H1 (cell line): ENCODE results near the gene CC2D1A. TPM values are rescaled to one million over a fixed set of nuclear protein-coding genes. Genes with fewer than 3 reads are reported as not detected.
"Not testable (repeated sequence)": the region's sequence is repeated elsewhere in the genome, so short reads cannot be mapped to it uniquely, and the experiment has no call there.

Source experiments
- CTCF ChIA-PET: fragments of 300-600 bp; sonication (Branson Sonifier 250); formaldehyde crosslinking; loops from one replicate; lab custom pipeline; 2021; ENCODE audit not compliant: partially characterized antibody; lab: Charles Lee
- POLR2A ChIA-PET: fragments of 300-600 bp; sonication (Branson Sonifier 250); formaldehyde crosslinking; loops from one replicate; lab custom pipeline; 2021; ENCODE audit warnings: inconsistent platforms; ENCODE audit not compliant: partially characterized antibody; lab: Charles Lee
- DNase-seq, 2 experiments: peaks; one replicate each; pipeline versions ENCODE4 v3.0.0 to v3.0.0-alpha.2; 2010 to 2022; ENCODE audit warnings: low spot score in 2 of 2, low read depth in 1 of 2, mixed read lengths in 1 of 2
- FAIRE-seq: peaks from 2 replicates; lab custom pipeline; 2011; peaks lifted over from hg19 to GRCh38; lab: Jason Lieb, UNC
- H2AFZ ChIP-seq: 2 replicates; pipeline ENCODE4 v1.8.1; 2012; ENCODE audit warnings: low read length, inconsistent platforms
- H2AK5ac ChIP-seq: 2 replicates; pipeline ENCODE4 v1.6.1; 2013; ENCODE audit warnings: low read depth, low read length
- H2BK120ac ChIP-seq: replicated peaks from 2 replicates; pipeline ENCODE3; 2013; ENCODE audit warnings: low read depth, low read length, inconsistent platforms
- H2BK12ac ChIP-seq: 2 replicates; pipeline ENCODE4 v1.6.1; 2013; ENCODE audit warnings: low read depth, low read length
- H2BK15ac ChIP-seq: 2 replicates; pipeline ENCODE4 v1.6.1; 2013; ENCODE audit warnings: low read length
- H2BK20ac ChIP-seq: 2 replicates; pipeline ENCODE4 v1.6.1; 2013; ENCODE audit warnings: low read length
- H2BK5ac ChIP-seq: 2 replicates; pipeline ENCODE4 v1.6.1; 2013; ENCODE audit warnings: low read depth, low read length
- H3K14ac ChIP-seq: 2 replicates; pipeline ENCODE4 v1.6.1; 2013; ENCODE audit warnings: inconsistent platforms; ENCODE audit not compliant: insufficient read length
- H3K18ac ChIP-seq: 2 replicates; pipeline ENCODE4 v1.6.1; 2013; ENCODE audit warnings: low read length; ENCODE audit errors: extremely low read depth
- H3K23ac ChIP-seq: 2 replicates; pipeline ENCODE4 v1.6.1; 2013; ENCODE audit warnings: inconsistent platforms; ENCODE audit not compliant: insufficient read length
- H3K23me2 ChIP-seq: 2 replicates; pipeline ENCODE4 v1.6.1; 2013; ENCODE audit warnings: low read depth, low read length
- H3K27ac ChIP-seq: 2 replicates; pipeline ENCODE4 v1.6.1; 2011; ENCODE audit warnings: low read depth, low read length, inconsistent platforms
- H3K27me3 ChIP-seq, 4 experiments: replicated peaks in 1 of 4; 1 replicate in 1 of 4; 2 replicates in 3 of 4; pipeline versions ENCODE4 v1.6.1 to v1.8.1; 2011 to 2013; ENCODE audit warnings: low read length in 3 of 4, mild to moderate bottlenecking in 3 of 4, inconsistent platforms in 2 of 4, mixed read lengths in 2 of 4, moderate library complexity in 1 of 4; ENCODE audit not compliant: control insufficient read depth in 3 of 4, insufficient read depth in 3 of 4; ENCODE audit errors: extremely low read depth in 1 of 4
- H3K36me3 ChIP-seq, 4 experiments: 2 replicates each; pipeline versions ENCODE4 v1.6.1 to v1.8.1; 2011 to 2013; ENCODE audit warnings: mild to moderate bottlenecking in 4 of 4, low read length in 3 of 4, moderate library complexity in 2 of 4, control low read depth in 1 of 4, inconsistent platforms in 1 of 4; ENCODE audit not compliant: insufficient read depth in 4 of 4, control insufficient read depth in 2 of 4
- H3K4ac ChIP-seq: replicated peaks from 2 replicates; pipeline ENCODE3; 2013; ENCODE audit warnings: low read length, low read depth, mixed read lengths, inconsistent platforms; ENCODE audit not compliant: insufficient read length
- H3K4me1 ChIP-seq, 4 experiments: replicated peaks in 1 of 4; 1 replicate in 1 of 4; 2 replicates in 3 of 4; pipeline versions ENCODE4 v1.6.1 to v1.8.1; 2011 to 2013; ENCODE audit warnings: low read length in 3 of 4, inconsistent platforms in 2 of 4, mixed read lengths in 1 of 4; ENCODE audit not compliant: insufficient read depth in 4 of 4, control insufficient read depth in 3 of 4
- H3K4me2 ChIP-seq, 2 experiments: 2 replicates each; pipeline versions ENCODE4 v1.6.1 to v1.8.1; 2011 to 2013; ENCODE audit warnings: low read depth in 2 of 2, low read length in 2 of 2, control low read depth in 1 of 2, inconsistent platforms in 1 of 2, mild to moderate bottlenecking in 1 of 2; ENCODE audit not compliant: insufficient read depth in 1 of 2
- H3K4me3 ChIP-seq, 4 experiments: fragments of 200-600, 300-600 bp in 1 of 4; sonication (generic), shearing (Covaris generic), sonication (Bioruptor Twin) in 1 of 4; 2 replicates each; pipeline versions ENCODE4 v1.5.1 to v1.8.1; 2011 to 2016; ENCODE audit warnings: low read length in 4 of 4, low read depth in 3 of 4, control low read depth in 2 of 4, inconsistent platforms in 2 of 4, mild to moderate bottlenecking in 2 of 4, mixed read lengths in 1 of 4, moderate library complexity in 1 of 4; ENCODE audit not compliant: insufficient read depth in 2 of 4; ENCODE audit errors: extremely low read depth in 1 of 4
- H3K56ac ChIP-seq: replicated peaks from 2 replicates; pipeline ENCODE3; 2013; ENCODE audit warnings: low read depth, mild to moderate bottlenecking, mixed read lengths, low read length, inconsistent platforms; ENCODE audit not compliant: insufficient read length
- H3K79me1 ChIP-seq: 2 replicates; pipeline ENCODE4 v1.6.1; 2013; ENCODE audit warnings: low read depth, low read length, control low read depth
- H3K79me2 ChIP-seq, 2 experiments: 2 replicates each; pipeline versions ENCODE4 v1.6.1 to v1.8.1; 2012 to 2013; ENCODE audit warnings: low read length in 2 of 2, mild to moderate bottlenecking in 2 of 2, inconsistent platforms in 1 of 2; ENCODE audit not compliant: insufficient read depth in 2 of 2, control insufficient read depth in 1 of 2
- H3K9ac ChIP-seq, 4 experiments: replicated peaks in 1 of 4; 1 replicate in 1 of 4; 2 replicates in 3 of 4; pipeline versions ENCODE4 v1.6.1 to v1.8.1; 2011 to 2013; ENCODE audit warnings: low read depth in 3 of 4, low read length in 3 of 4, control low read depth in 2 of 4, mild to moderate bottlenecking in 2 of 4, moderate library complexity in 2 of 4, inconsistent platforms in 1 of 4; ENCODE audit errors: extremely low read depth in 1 of 4
- H3K9me3 ChIP-seq, 2 experiments: 2 replicates each; pipeline versions ENCODE4 v1.6.1 to v1.8.1; 2012 to 2013; ENCODE audit warnings: mild to moderate bottlenecking in 2 of 2, moderate library complexity in 2 of 2, control low read depth in 1 of 2, inconsistent platforms in 1 of 2, low read depth in 1 of 2, low read length in 1 of 2, mixed read lengths in 1 of 2; ENCODE audit not compliant: insufficient read depth in 2 of 2
- H4K20me1 ChIP-seq, 2 experiments: replicated peaks in 1 of 2; 2 replicates each; pipeline versions ENCODE3 to v1.8.1; 2011 to 2013; ENCODE audit warnings: inconsistent platforms in 2 of 2, low read length in 2 of 2, mild to moderate bottlenecking in 1 of 2; ENCODE audit not compliant: insufficient read depth in 2 of 2, control insufficient read depth in 1 of 2
- H4K5ac ChIP-seq: 2 replicates; pipeline ENCODE4 v1.6.1; 2013; ENCODE audit warnings: low read length, low read depth, mixed read lengths, inconsistent platforms; ENCODE audit not compliant: insufficient read length
- H4K8ac ChIP-seq: 2 replicates; pipeline ENCODE4 v1.8.0; 2013; ENCODE audit warnings: mild to moderate bottlenecking, moderate library complexity, low read length, inconsistent platforms; ENCODE audit not compliant: insufficient read depth; ENCODE audit errors: extremely low read depth
- H4K91ac ChIP-seq: replicated peaks from 2 replicates; pipeline ENCODE3; 2013; ENCODE audit warnings: low read length, mixed read lengths, inconsistent platforms; ENCODE audit not compliant: insufficient read length
- WGBS, 2 experiments: shearing (Covaris generic) in 1 of 2; methylation state at CpG; one replicate each; pipeline versions ENCODE4 v1.1.6 to v1.1.7; 2013 to 2015; ENCODE audit warnings: low lambda C conversion rate in 2 of 2, mixed read lengths in 2 of 2, inconsistent platforms in 1 of 2, low coverage in 1 of 2, missing lambda C conversion rate in 1 of 2; ENCODE audit not compliant: insufficient replicate concordance in 2 of 2, insufficient coverage in 1 of 2, insufficient read length in 1 of 2; ENCODE audit errors: extremely low coverage in 1 of 2, missing lambda C conversion rate in 1 of 2; 5-methylcytosine and 5-hydroxymethylcytosine counted together
- polyA plus RNA-seq, 7 experiments: library from polyadenylated mRNA; depleted of rRNA in 3 of 7; stranded (reverse) in 5 of 7; unstranded in 2 of 7; fragments of >200 nt in 5 of 7; fragments of 200-250 nt in 2 of 7; gene quantifications; 1 replicate in 5 of 7; 2 replicates in 1 of 7; 4 replicates in 1 of 7; pipeline versions ENCODE4 v1.2.1 to v1.2.3, GENCODE V29; 2011 to 2013; ENCODE audit warnings: missing spikeins in 2 of 7, mixed read lengths in 2 of 7
- total RNA-seq: library from RNA; stranded (reverse); fragmentation: NEBNext Ultra II Directional; extraction: Animal tissue kit (Norgen Biotek cat#: 25700); gene quantifications from 2 replicates; pipeline ENCODE4 v1.2.1, GENCODE V29; 2021

CC2D1A gene
- total and polyA plus RNA-seq, 2 of the 8 experiments (the other 6 are each of a cell fraction or from before 2014, with no cell fraction given), result 12.5 to 33.0 TPM

DNA sequence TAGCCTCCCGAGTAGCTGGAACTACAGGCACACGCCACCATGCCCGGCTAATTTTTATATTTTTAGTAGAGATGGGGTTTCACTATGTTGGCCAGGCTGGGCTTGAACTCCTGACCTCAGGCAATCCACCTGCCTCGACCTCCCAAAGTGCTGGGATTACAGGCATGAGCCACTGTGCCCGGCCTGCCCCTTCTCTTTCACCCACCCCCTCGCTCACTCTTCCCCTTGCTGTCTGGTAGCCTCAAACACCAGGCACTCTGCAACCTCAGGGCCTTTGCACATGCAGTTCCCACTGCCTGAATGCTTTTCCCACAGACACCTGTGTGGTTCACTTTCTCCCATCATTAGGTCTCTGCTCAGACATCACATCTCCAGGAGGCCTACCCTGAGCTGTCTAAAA lies 16.1 kb downstream of the CC2D1A start:
- H2BK120ac ChIP-seq, H2BK15ac ChIP-seq, H3K56ac ChIP-seq, H4K20me1 ChIP-seq, H2BK12ac ChIP-seq, H3K79me2 ChIP-seq, H3K18ac ChIP-seq, H3K14ac ChIP-seq, FAIRE-seq, H2BK20ac ChIP-seq, H3K79me1 ChIP-seq, H4K8ac ChIP-seq, H3K4me2 ChIP-seq, H4K5ac ChIP-seq, DNase-seq, H2AK5ac ChIP-seq, H4K91ac ChIP-seq, H3K27me3 ChIP-seq, H3K23me2 ChIP-seq, H2BK5ac ChIP-seq, H3K4ac ChIP-seq, H3K4me1 ChIP-seq, H3K27ac ChIP-seq, H3K23ac ChIP-seq, H2AFZ ChIP-seq, H3K9ac ChIP-seq, H3K4me3 ChIP-seq: not testable (repeated sequence)
- peaks cover 9 to 50% (median 40%) of the 10 kb centered on the region in 4 experiments for H3K36me3 ChIP-seq
- ChIA-PET POLR2A (interaction anchor here (0.8 to 3.7 kb wide), 7 partner anchors 11 to 86 kb away, joined by 3 to 21 read pairs (median 6); partner anchors contain the start of genes DCAF15 and PODNL1), CTCF (interaction anchor here (0.7 to 1.5 kb wide), 4 partner anchors 17 to 150 kb away, joined by 3 to 4 read pairs (median 3); partner anchors contain the start of genes BRME1 and MISP3)
- H3K9me3 ChIP-seq, result peaks cover 9 to 10% of the 10 kb centered on the region in 2 experiments
- WGBS, 2 experiments, result 94% methylated on average over 6 of the region's 6 CpGs; no CpG with 5 or more reads in 1 of the 2 experiments
